Tibial artery (tissue), 4 donors: ENCODE results near the gene DEK.
A peak's percentile ranks its signal among the peaks of the same experiment; 100 is the strongest.

Experiments
- DNase-seq, 2 donors: peaks; one replicate each; pipeline ENCODE4 v3.0.0-alpha.2; 2019
- H3K27ac ChIP-seq, 2 donors: fragments of 200-600 bp; sonication (generic) in 1 of 2; 1 replicate in 1 of 2; 2 replicates in 1 of 2; pipeline ENCODE4 v1.5.1; 2018 to 2019; ENCODE audit warnings: mild to moderate bottlenecking in 1 of 2
- H3K27me3 ChIP-seq, 2 donors: fragments of 200-600 bp; sonication (generic) in 1 of 2; one replicate each; pipeline versions ENCODE4 v1.5.1 to v1.6.0; 2016 to 2019
- H3K36me3 ChIP-seq, 3 donors: fragments of 200-600 bp; sonication (generic) in 2 of 3; one replicate each; pipeline ENCODE4 v1.5.1; 2016 to 2019; ENCODE audit warnings: mild to moderate bottlenecking in 2 of 3
- H3K4me1 ChIP-seq, 4 donors: fragments of 200-600 bp; sonication (generic) in 2 of 4; 1 replicate in 3 of 4; 2 replicates in 1 of 4; pipeline ENCODE4 v1.5.1; 2016 to 2019
- H3K4me3 ChIP-seq, 2 donors: fragments of 200-600 bp; sonication (generic) in 1 of 2; 1 replicate in 1 of 2; 2 replicates in 1 of 2; pipeline ENCODE4 v1.5.1; 2018 to 2019; ENCODE audit warnings: mild to moderate bottlenecking in 2 of 2
- H3K9me3 ChIP-seq, 3 donors: fragments of 200-600 bp; sonication (generic) in 1 of 3; one replicate each; pipeline ENCODE4 v1.5.1; 2016 to 2019
- CTCF ChIP-seq, 2 experiments: fragments of 200-600 bp in 1 of 2; fragments of 450-650 bp in 1 of 2; IDR thresholded peaks; one replicate each; pipeline ENCODE4 v1.5.1; 2017 to 2019; ENCODE audit warnings: antibody characterized with exemption in 2 of 2, mild to moderate bottlenecking in 1 of 2, moderate library complexity in 1 of 2
- intact Hi-C: fragments of 100-400 bp; cut with DNase I; formaldehyde crosslinking; loops from one replicate; pipeline ENCODE4 v1.15.0; 2023; ENCODE audit warnings: low total_unique reads

The DEK gene

GRCh38 chr6:18264923-18265377, 620 bp upstream of the DEK start:
- H3K9me3 ChIP-seq: no peaks in the 10 kb centered on the region
- DNase-seq: no peak
- TF ChIP-seq CTCF (IDR thresholded peaks at IDR 0.05): no peak
- peak overlapping the region; percentile 86 to 99 for H3K4me3 ChIP-seq
- H3K27me3 ChIP-seq: no peaks in the 10 kb centered on the region
- H3K36me3 ChIP-seq: no peaks in the 10 kb centered on the region
- intact Hi-C loops: loop anchor here (10.0 kb wide), 1 partner anchor 110 kb away; the partner anchor contains the start of genes KDM1B and TPMT
- H3K27ac ChIP-seq: peak overlapping the region; percentile 86 to 98
- H3K4me1 ChIP-seq: peaks cover 0 to 30% (median 24%) of the 10 kb centered on the region in 4 donors

- H3K27ac ChIP-seq: peak overlapping the region; percentile 86 to 98
- TF ChIP-seq CTCF (IDR thresholded peaks at IDR 0.05): no peak
- H3K4me1 ChIP-seq: peaks cover 0 to 35% (median 24%) of the 10 kb centered on the region in 4 donors
- peak overlapping the region; percentile 86 to 99 for H3K4me3 ChIP-seq
- no peaks in the 10 kb centered on the region for H3K27me3 ChIP-seq
- intact Hi-C loops: loop anchor here (10.0 kb wide), 1 partner anchor 109 kb away; the partner anchor contains the start of genes KDM1B and TPMT
- H3K9me3 ChIP-seq: no peaks in the 10 kb centered on the region
- peak in 1 of 2 donors; percentile 72 for DNase-seq
- no peaks in the 10 kb centered on the region for H3K36me3 ChIP-seq
These were observed 712 bp downstream of the DEK start for GRCh38 chr6:18263418-18264218.

GRCh38 chr6:18262702-18263417, 1.5 kb downstream of the DEK start:
- TF ChIP-seq CTCF (IDR thresholded peaks at IDR 0.05): no peak
- H3K4me1 ChIP-seq: peaks cover 0 to 35% (median 24%) of the 10 kb centered on the region in 4 donors
- no peaks in the 10 kb centered on the region for H3K36me3 ChIP-seq
- H3K9me3 ChIP-seq: no peaks in the 10 kb centered on the region
- DNase-seq: no peak
- intact Hi-C loops: loop anchor here (10.0 kb wide), 1 partner anchor 108 kb away; the partner anchor contains the start of genes KDM1B and TPMT
- H3K4me3 ChIP-seq: peak overlapping the region; percentile 86 to 99
- peak overlapping the region; percentile 86 to 98 for H3K27ac ChIP-seq
- H3K27me3 ChIP-seq: no peaks in the 10 kb centered on the region

GRCh38 chr6:18261877-18262276, 2.5 kb downstream of the DEK start:
- no peak for DNase-seq
- Histone ChIP-seq H3K27ac (no peak overlapping the region), H3K4me1 (peaks cover 0 to 35% (median 24%) of the 10 kb centered on the region in 4 donors), H3K4me3 (no peak overlapping the region), H3K36me3 (peaks cover 0 to 9% (median 8%) of the 10 kb centered on the region in 3 donors), H3K27me3 (no peaks in the 10 kb centered on the region), H3K9me3 (no peaks in the 10 kb centered on the region)
- intact Hi-C loops: loop anchor here (10.0 kb wide), 1 partner anchor 107 kb away; the partner anchor contains the start of genes KDM1B and TPMT
- no peak for TF ChIP-seq CTCF (IDR thresholded peaks at IDR 0.05)

- TF ChIP-seq CTCF (IDR thresholded peaks at IDR 0.05): no peak
- peaks cover 8 to 22% (median 19%) of the 10 kb centered on the region in 3 donors for H3K36me3 ChIP-seq
- H3K4me1 ChIP-seq: peaks cover 0 to 35% (median 24%) of the 10 kb centered on the region in 4 donors
- DNase-seq: no peak
- no peak overlapping the region for H3K27ac ChIP-seq
- no peak overlapping the region for H3K4me3 ChIP-seq
- intact Hi-C loops: loop anchor here (10.0 kb wide), 1 partner anchor 106 kb away; the partner anchor contains the start of genes KDM1B and TPMT
- no peaks in the 10 kb centered on the region for H3K9me3 ChIP-seq
- no peaks in the 10 kb centered on the region for H3K27me3 ChIP-seq
These were observed 3.8 kb downstream of the DEK start for GRCh38 chr6:18260448-18261106.
